ENCODE measurements around the gene RBM23. TPM values are rescaled to one million over a fixed set of nuclear protein-coding genes. Genes with fewer than 3 reads are reported as not detected.

The RBM23 gene
- total RNA-seq, 1 experiment from 2014 or later = 42.4 TPM

- TF ChIP-seq AFF4 (CRISPR knock-in tag; IDR thresholded peaks at IDR 0.05; ENCODE audit: borderline replicate concordance) (no peak), KAT7 (CRISPR knock-in tag; IDR thresholded peaks at IDR 0.05; ENCODE audit: borderline replicate concordance) (no peak), ELF4 (CRISPR knock-in tag; IDR thresholded peaks at IDR 0.05; ENCODE audit: low read depth) (no peak), ZNF671 (CRISPR knock-in tag; IDR thresholded peaks at IDR 0.05) (no peak), E2F4 (CRISPR knock-in tag; IDR thresholded peaks at IDR 0.05; ENCODE audit: borderline replicate concordance, low read depth) (no peak), ZNF416 (CRISPR knock-in tag; IDR thresholded peaks at IDR 0.05) (no peak), NFE2L1 (CRISPR knock-in tag; IDR thresholded peaks at IDR 0.05) (no peak), PREB (CRISPR knock-in tag; IDR thresholded peaks at IDR 0.05; ENCODE audit: borderline replicate concordance) (no peak), GTF2I (CRISPR knock-in tag; conservative IDR thresholded peaks at IDR 0.05) (no peak), ZNF532 (CRISPR knock-in tag; IDR thresholded peaks at IDR 0.05; ENCODE audit: borderline replicate concordance) (no peak), HMGXB4 (CRISPR knock-in tag; IDR thresholded peaks at IDR 0.05) (no peak), SMAD3 (CRISPR knock-in tag; IDR thresholded peaks at IDR 0.05; ENCODE audit: borderline replicate concordance) (no peak)
Observed at GRCh38 chr14:22897357-22897756, 21.6 kb downstream of the RBM23 start (continued).

GRCh38 chr14:22896760-22897159 lies 22.2 kb downstream of the RBM23 start:
- DNase-seq (ENCODE audit: low spot score) = no peak
- Mint-ChIP-seq H3K27ac (no peak overlapping the region), H3K27me3 (ENCODE audit: low read depth) (peaks cover 57% of the 10 kb centered on the region), H3K36me3 (peaks cover 14% of the 10 kb centered on the region), H3K4me1 (peaks cover 16% of the 10 kb centered on the region), H3K9me3 (no peaks in the 10 kb centered on the region), H3K4me3 (no peak overlapping the region)
- TF ChIP-seq JAZF1 (CRISPR knock-in tag; IDR thresholded peaks at IDR 0.05) = no peak
- CTCF ChIA-PET = interaction anchor here (0.6 to 1.2 kb wide), 8 partner anchors 10 to 337 kb away, joined by 3 to 6 read pairs (median 4); partner anchors contain the start of gene REM2
- POLR2A ChIA-PET = interaction anchor here (0.9 to 1.3 kb wide), 4 partner anchors 10 to 75 kb away, joined by 3 read pairs; partner anchors contain the start of gene PRMT5
- ATAC-seq = no peak

Measured in WTC11 (cell line).